ENCODE data around the gene SHANK1.

SHANK1 gene

GRCh38 chr19:50708179-50708879, 11.3 kb downstream of the SHANK1 start:
- H2AFZ ChIP-seq (ENCODE audit: low read depth, low read length) = no peak overlapping the region
- H3K9ac ChIP-seq (ENCODE audit: low read length) = no peak overlapping the region
- no peak overlapping the region for H3K27ac ChIP-seq (ENCODE audit: low read length)
- no peak overlapping the region for H3K4me2 ChIP-seq (ENCODE audit: low read length)
- no peaks in the 10 kb centered on the region for H3K79me2 ChIP-seq (ENCODE audit: low read length)
- 0 out of 2 replicates have a peak, but pooled peaks cover 2% of the 10 kb centered on the region for H3K4me1 ChIP-seq (ENCODE audit: low read length)
- no peak overlapping the region for H3K4me3 ChIP-seq (ENCODE audit: low read length)
- no peak for TF ChIP-seq EZH2phosphoT487 (IDR thresholded peaks at IDR 0.05; ENCODE audit: low read depth)
- TF ChIP-seq CTCF (IDR thresholded peaks at IDR 0.05; ENCODE audit: low read depth, low read length) = no peak
- H4K20me1 ChIP-seq (ENCODE audit: insufficient read depth, low read length) = no peaks in the 10 kb centered on the region
- H3K36me3 ChIP-seq (replicated peaks; ENCODE audit: low read depth, low read length) = no peaks in the 10 kb centered on the region
- no peaks in the 10 kb centered on the region for H3K9me3 ChIP-seq (ENCODE audit: insufficient read depth, low read length)
- H3K27me3 ChIP-seq (ENCODE audit: low read depth, low read length) = peaks cover 7% of the 10 kb centered on the region

GRCh38 chr19:50706387-50706786, 13.2 kb downstream of the SHANK1 start:
- H3K4me1 ChIP-seq (ENCODE audit: low read length) = 0 out of 2 replicates have a peak, but pooled peaks cover 2% of the 10 kb centered on the region
- H3K36me3 ChIP-seq (replicated peaks; ENCODE audit: low read depth, low read length) = no peaks in the 10 kb centered on the region
- no peak for TF ChIP-seq CTCF (IDR thresholded peaks at IDR 0.05; ENCODE audit: low read depth, low read length)
- no peak for TF ChIP-seq EZH2phosphoT487 (IDR thresholded peaks at IDR 0.05; ENCODE audit: low read depth)
- peaks cover 4% of the 10 kb centered on the region for H3K27me3 ChIP-seq (ENCODE audit: low read depth, low read length)
- no peak overlapping the region for H3K4me3 ChIP-seq (ENCODE audit: low read length)
- no peaks in the 10 kb centered on the region for H3K9me3 ChIP-seq (ENCODE audit: insufficient read depth, low read length)
- H3K9ac ChIP-seq (ENCODE audit: low read length) = no peak overlapping the region
- H3K4me2 ChIP-seq (ENCODE audit: low read length) = no peak overlapping the region
- no peaks in the 10 kb centered on the region for H3K79me2 ChIP-seq (ENCODE audit: low read length)
- no peaks in the 10 kb centered on the region for H4K20me1 ChIP-seq (ENCODE audit: insufficient read depth, low read length)
- H2AFZ ChIP-seq (ENCODE audit: low read depth, low read length) = no peak overlapping the region
- H3K27ac ChIP-seq (ENCODE audit: low read length) = no peak overlapping the region

- Histone ChIP-seq H3K79me2 (ENCODE audit: low read length) (no peaks in the 10 kb centered on the region), H3K4me1 (ENCODE audit: low read length) (0 out of 2 replicates have a peak, but pooled peaks cover 2% of the 10 kb centered on the region), H3K27ac (ENCODE audit: low read length) (no peak overlapping the region), H3K27me3 (ENCODE audit: low read depth, low read length) (peaks cover 8% of the 10 kb centered on the region), H3K4me2 (ENCODE audit: low read length) (no peak overlapping the region), H3K9ac (ENCODE audit: low read length) (no peak overlapping the region), H3K36me3 (replicated peaks; ENCODE audit: low read depth, low read length) (no peaks in the 10 kb centered on the region), H4K20me1 (ENCODE audit: insufficient read depth, low read length) (no peaks in the 10 kb centered on the region), H3K9me3 (ENCODE audit: insufficient read depth, low read length) (no peaks in the 10 kb centered on the region), H3K4me3 (ENCODE audit: low read length) (no peak overlapping the region), H2AFZ (ENCODE audit: low read depth, low read length) (no peak overlapping the region)
- TF ChIP-seq EZH2phosphoT487 (IDR thresholded peaks at IDR 0.05; ENCODE audit: low read depth) (no peak), CTCF (IDR thresholded peaks at IDR 0.05; ENCODE audit: low read depth, low read length) (peak; percentile 84)
Measured at GRCh38 chr19:50705422-50706019, 14.1 kb downstream of the SHANK1 start.

- H4K20me1 ChIP-seq (ENCODE audit: insufficient read depth, low read length) = no peaks in the 10 kb centered on the region
- no peak overlapping the region for H3K27ac ChIP-seq (ENCODE audit: low read length)
- H3K9ac ChIP-seq (ENCODE audit: low read length) = no peak overlapping the region
- no peak overlapping the region for H2AFZ ChIP-seq (ENCODE audit: low read depth, low read length)
- H3K4me2 ChIP-seq (ENCODE audit: low read length) = no peak overlapping the region
- H3K9me3 ChIP-seq (ENCODE audit: insufficient read depth, low read length) = no peaks in the 10 kb centered on the region
- H3K79me2 ChIP-seq (ENCODE audit: low read length) = no peaks in the 10 kb centered on the region
- H3K27me3 ChIP-seq (ENCODE audit: low read depth, low read length) = peaks cover 20% of the 10 kb centered on the region
- no peak overlapping the region for H3K4me3 ChIP-seq (ENCODE audit: low read length)
- no peaks in the 10 kb centered on the region for H3K36me3 ChIP-seq (replicated peaks; ENCODE audit: low read depth, low read length)
- TF ChIP-seq EZH2phosphoT487 (IDR thresholded peaks at IDR 0.05; ENCODE audit: low read depth) = no peak
- TF ChIP-seq CTCF (IDR thresholded peaks at IDR 0.05; ENCODE audit: low read depth, low read length) = no peak
- H3K4me1 ChIP-seq (ENCODE audit: low read length) = 0 out of 2 replicates have a peak, but pooled peaks cover 2% of the 10 kb centered on the region
Measured at GRCh38 chr19:50703915-50704796, 15.4 kb downstream of the SHANK1 start.
